KMS-11 (cell line): Measurements from ENCODE around the gene ZKSCAN3.

Experiments
- H2AFZ ChIP-seq: fragments of 200-600 bp; sonication (generic); 2 replicates; pipeline ENCODE4 v1.6.1; 2016; ENCODE audit warnings: antibody characterized with exemption, mixed run types, low read depth
- H3K27ac ChIP-seq: fragments of 200-600 bp; sonication (generic); 2 replicates; pipeline ENCODE4 v1.6.1; 2016; ENCODE audit warnings: mild to moderate bottlenecking, mixed run types
- H3K27me3 ChIP-seq: fragments of 200-600 bp; sonication (generic); 2 replicates; pipeline ENCODE4 v1.6.1; 2017; ENCODE audit warnings: mild to moderate bottlenecking, low read depth, mixed run types, moderate library complexity; ENCODE audit not compliant: insufficient read depth
- H3K36me3 ChIP-seq: fragments of 200-600 bp; sonication (generic); 2 replicates; pipeline ENCODE4 v1.6.1; 2017; ENCODE audit warnings: mild to moderate bottlenecking, mixed run types; ENCODE audit not compliant: insufficient read depth
- H3K4me1 ChIP-seq: fragments of 200-600 bp; sonication (generic); 2 replicates; pipeline ENCODE4 v1.6.1; 2016; ENCODE audit warnings: mild to moderate bottlenecking, low read depth, mixed run types; ENCODE audit not compliant: poor library complexity, severe bottlenecking
- H3K4me2 ChIP-seq: fragments of 200-600 bp; sonication (generic); 2 replicates; pipeline ENCODE4 v1.7.0; 2016; ENCODE audit warnings: mild to moderate bottlenecking, mixed run types
- H3K4me3 ChIP-seq: fragments of 200-600 bp; sonication (generic); IDR thresholded peaks from 2 replicates; pipeline ENCODE4 v1.6.1; 2017; ENCODE audit warnings: low read depth, low read length, mixed read lengths; ENCODE audit not compliant: insufficient read depth
- H3K79me2 ChIP-seq: fragments of 200-600 bp; sonication (generic); 2 replicates; pipeline ENCODE4 v1.6.1; 2016; ENCODE audit warnings: low read depth, mixed run types; ENCODE audit not compliant: insufficient read depth
- H3K9ac ChIP-seq: fragments of 200-600 bp; sonication (generic); 2 replicates; pipeline ENCODE4 v1.6.1; 2016; ENCODE audit warnings: mild to moderate bottlenecking, mixed run types
- H4K20me1 ChIP-seq: fragments of 200-600 bp; sonication (generic); 2 replicates; pipeline ENCODE4 v1.6.1; 2016; ENCODE audit warnings: mild to moderate bottlenecking, mixed run types; ENCODE audit not compliant: insufficient read depth
- CTCF ChIP-seq: fragments of 200-600 bp; sonication (generic); conservative IDR thresholded peaks from 2 replicates; pipeline ENCODE4 v1.6.1; 2017; ENCODE audit warnings: low read depth, mild to moderate bottlenecking, antibody characterized with exemption, low read length, moderate library complexity, mixed read lengths

Gene ZKSCAN3

DNA sequence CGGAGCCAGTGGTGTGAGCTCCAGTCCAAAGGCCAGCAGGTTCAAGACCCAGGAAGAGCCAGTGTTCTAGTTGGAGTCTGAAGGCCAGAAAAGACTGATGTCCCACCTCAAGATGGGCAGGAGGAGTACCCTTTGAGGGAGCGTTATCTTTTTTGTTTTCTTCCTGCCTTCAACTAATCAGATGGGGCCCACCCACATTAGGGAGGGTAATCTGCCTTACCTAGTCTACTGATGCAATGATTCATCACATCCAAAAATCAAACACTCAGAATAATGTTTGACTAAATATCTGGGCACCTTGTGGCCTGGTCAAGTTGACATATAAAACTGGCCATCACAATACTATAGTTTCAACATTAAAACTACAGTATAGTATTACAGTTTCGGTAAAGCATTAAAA is 19.7 kb downstream of the ZKSCAN3 start:
- Histone ChIP-seq H4K20me1 (no peaks in the 10 kb centered on the region), H2AFZ (no peak overlapping the region), H3K4me2 (no peak overlapping the region), H3K9ac (no peak overlapping the region), H3K27ac (no peak overlapping the region), H3K79me2 (no peaks in the 10 kb centered on the region), H3K27me3 (no peaks in the 10 kb centered on the region), H3K36me3 (no peaks in the 10 kb centered on the region), H3K4me3 (no peak overlapping the region), H3K4me1 (no peaks in the 10 kb centered on the region)
- no peak for TF ChIP-seq CTCF

- Histone ChIP-seq H4K20me1 (no peaks in the 10 kb centered on the region), H3K4me2 (no peak overlapping the region), H3K79me2 (no peaks in the 10 kb centered on the region), H3K4me1 (no peaks in the 10 kb centered on the region), H3K9ac (no peak overlapping the region), H2AFZ (no peak overlapping the region), H3K27ac (no peak overlapping the region), H3K4me3 (no peak overlapping the region), H3K27me3 (no peaks in the 10 kb centered on the region), H3K36me3 (no peaks in the 10 kb centered on the region)
- no peak for TF ChIP-seq CTCF
These were observed 20.7 kb downstream of the ZKSCAN3 start for GRCh38 chr6:28370440-28370839.

GRCh38 chr6:28371280-28371679 is 21.5 kb downstream of the ZKSCAN3 start:
- Histone ChIP-seq H2AFZ (no peak overlapping the region), H3K27ac (no peak overlapping the region), H3K4me2 (no peak overlapping the region), H3K36me3 (no peaks in the 10 kb centered on the region), H4K20me1 (no peaks in the 10 kb centered on the region), H3K79me2 (no peaks in the 10 kb centered on the region), H3K4me1 (no peaks in the 10 kb centered on the region), H3K4me3 (no peak overlapping the region), H3K9ac (no peak overlapping the region), H3K27me3 (no peaks in the 10 kb centered on the region)
- no peak for TF ChIP-seq CTCF

GRCh38 chr6:28371706-28372451 is 22.1 kb downstream of the ZKSCAN3 start:
- Histone ChIP-seq H3K4me1 (no peaks in the 10 kb centered on the region), H3K27ac (no peak overlapping the region), H3K27me3 (no peaks in the 10 kb centered on the region), H3K4me3 (no peak overlapping the region), H3K79me2 (no peaks in the 10 kb centered on the region), H4K20me1 (no peaks in the 10 kb centered on the region), H3K36me3 (no peaks in the 10 kb centered on the region), H3K9ac (no peak overlapping the region), H3K4me2 (no peak overlapping the region), H2AFZ (no peak overlapping the region)
- TF ChIP-seq CTCF: no peak
